Pancreas (tissue), 10 donors: ENCODE data around the gene USB1. TPM values are rescaled to one million over a fixed set of nuclear protein-coding genes. Genes with fewer than 3 reads are reported as not detected.

Experiments
- ATAC-seq, 4 donors: fragments of 200-7000 bp; cut with Tn5 transposase; one replicate each; pipeline versions ENCODE4 v1.8.0 to v1.9.1; 2020; ENCODE audit warnings: mild to moderate bottlenecking in 4 of 4, moderate library complexity in 4 of 4
- DNase-seq, 6 donors: peaks; one replicate each; pipeline ENCODE4 v3.0.0-alpha.2; 2020
- FAIRE-seq: peaks from 2 replicates; lab custom pipeline; 2012; peaks lifted over from hg19 to GRCh38; lab: Jason Lieb, UNC
- H3K27ac ChIP-seq, 4 donors: fragments of 200-600 bp; sonication (generic); 1 replicate in 3 of 4; 2 replicates in 1 of 4; pipeline versions ENCODE4 v1.5.0 to v1.8.0; 2020
- H3K27me3 ChIP-seq, 4 donors: fragments of 200-600 bp; one replicate each; pipeline ENCODE4 v1.8.0; 2021
- H3K36me3 ChIP-seq, 3 donors: fragments of 200-600 bp; sonication (generic) in 1 of 3; one replicate each; pipeline versions ENCODE4 v1.5.0 to v1.8.0; 2020 to 2021
- H3K4me1 ChIP-seq, 3 donors: fragments of 200-600 bp; one replicate each; pipeline ENCODE4 v1.8.0; 2021
- H3K4me3 ChIP-seq, 4 donors: fragments of 200-600 bp; sonication (generic) in 2 of 4; one replicate each; pipeline versions ENCODE4 v1.5.0 to v1.8.0; 2020 to 2021
- H3K9me3 ChIP-seq, 4 donors: fragments of 200-600 bp; one replicate each; pipeline ENCODE4 v1.8.0; 2021
- CTCF ChIP-seq, 4 donors: fragments of 200-600 bp; sonication (generic) in 3 of 4; IDR thresholded peaks; one replicate each; pipeline versions ENCODE4 v1.5.0 to v1.8.0; 2021; ENCODE audit warnings: antibody characterized with exemption in 4 of 4
- WGBS, 2 donors: extraction: QIAGEN DNeasy Blood & Tissue Kit; methylation state at CpG; one replicate each; pipeline ENCODE4 v1.1.7; 2013; 5-methylcytosine and 5-hydroxymethylcytosine counted together
- intact Hi-C, 3 donors: fragments of 100-400 bp; cut with DNase I; formaldehyde crosslinking; loops; one replicate each; pipeline versions ENCODE4 v1.11.1 to v1.14.2; 2022
- polyA plus RNA-seq, 2 donors: library from polyadenylated mRNA; stranded (reverse); fragments of 200-250 nt; gene quantifications; one replicate each; pipeline ENCODE4 v1.2.3, GENCODE V29; 2013
- total RNA-seq, 6 donors: library from RNA; stranded (reverse); fragmentation: NEBNext Ultra II Directional in 4 of 6; extraction: Animal tissue kit (Norgen Biotek cat#: 25700) in 4 of 6; gene quantifications; one replicate each; pipeline versions ENCODE4 v1.2.1 to v1.2.4, GENCODE V29; 2021 to 2023
- donor health status: healthy with polysubstance abuse.
- donor health status: DM: no; HTN: no; CAD: no; lungs with moderate emphysema.
- donor health status: DM: no; HTN: no; CAD: no.
- donor health status: control.
- donor health status: control.
- donor health status: Bipolar disorder and iron deficiency.
- donor health status: DM: yes; HTN: yes; CAD: no.
- donor health status: DM: no; HTN: no; CAD: no.
- donor health status: DM: no; HTN: no; CAD: no.
- donor health status: DM: yes; HTN: yes; CAD: no.

Gene USB1
- total and polyA plus RNA-seq, 8 donors = 13.5 to 23.6 (median 17.7) TPM

- Histone ChIP-seq H3K36me3 (no peaks in the 10 kb centered on the region), H3K4me1 (peaks cover 0 to 2% (median 0%) of the 10 kb centered on the region in 3 donors), H3K27me3 (no peaks in the 10 kb centered on the region), H3K27ac (no peak overlapping the region), H3K4me3 (no peak overlapping the region), H3K9me3 (no peaks in the 10 kb centered on the region)
- FAIRE-seq (no peak), DNase-seq (peak in 1 of 6 donors; percentile 6), ATAC-seq (no peak)
- intact Hi-C loops = no loop called here
- 67 to 77% methylated on average over 9 of the region's 9 CpGs for WGBS, 2 donors
- TF ChIP-seq CTCF (IDR thresholded peaks at IDR 0.05) = no peak
Observed at GRCh38 chr16:57986196-57986595, 15.0 kb upstream of the USB1 start.

- no peaks in the 10 kb centered on the region for H3K36me3 ChIP-seq
- TF ChIP-seq CTCF (IDR thresholded peaks at IDR 0.05) = no peak
- H3K4me3 ChIP-seq = no peak overlapping the region
- no peak for FAIRE-seq
- DNase-seq = peak in 1 of 6 donors; percentile 50
- H3K27ac ChIP-seq = no peak overlapping the region
- no peaks in the 10 kb centered on the region for H3K9me3 ChIP-seq
- H3K4me1 ChIP-seq = peaks cover 0 to 5% (median 5%) of the 10 kb centered on the region in 3 donors
- 95 to 99% methylated on average over 8 of the region's 8 CpGs for WGBS, 2 donors
- no peak for ATAC-seq
- no peaks in the 10 kb centered on the region for H3K27me3 ChIP-seq
- intact Hi-C loops = no loop called here
Observed at GRCh38 chr16:57987441-57988177, 13.6 kb upstream of the USB1 start.

- peak in 1 of 4 donors; percentile 18 for ATAC-seq
- H3K4me3 ChIP-seq = no peak overlapping the region
- peak in 1 of 6 donors; percentile 56 for DNase-seq
- WGBS, 2 donors = 58 to 73% methylated on average over 1 of the region's 1 CpG
- no peaks in the 10 kb centered on the region for H3K27me3 ChIP-seq
- FAIRE-seq = no peak
- peaks cover 10 to 18% (median 17%) of the 10 kb centered on the region in 3 donors for H3K4me1 ChIP-seq
- H3K36me3 ChIP-seq = no peaks in the 10 kb centered on the region
- H3K9me3 ChIP-seq = no peaks in the 10 kb centered on the region
- intact Hi-C loops = no loop called here
- TF ChIP-seq CTCF (IDR thresholded peaks at IDR 0.05) = no peak
- H3K27ac ChIP-seq = no peak overlapping the region
Observed at GRCh38 chr16:57988929-57989328, 12.3 kb upstream of the USB1 start.

- no peaks in the 10 kb centered on the region for H3K27me3 ChIP-seq
- no peak overlapping the region for H3K4me3 ChIP-seq
- no peak for ATAC-seq
- no peak overlapping the region for H3K27ac ChIP-seq
- WGBS, 2 donors = 92 to 93% methylated on average over 11 of the region's 11 CpGs
- peaks cover 1 to 6% (median 3%) of the 10 kb centered on the region in 3 donors for H3K36me3 ChIP-seq
- intact Hi-C loops = loop anchor here in 1 of 3 donors (10.0 kb wide), 1 partner anchor 407 kb away; no protein-coding TSS in a partner anchor
- no peak for DNase-seq
- TF ChIP-seq CTCF (IDR thresholded peaks at IDR 0.05) = no peak
- no peak for FAIRE-seq
- peaks cover 10 to 21% (median 19%) of the 10 kb centered on the region in 3 donors for H3K4me1 ChIP-seq
- H3K9me3 ChIP-seq = no peaks in the 10 kb centered on the region
Observed at GRCh38 chr16:57991551-57992059, 9.6 kb upstream of the USB1 start.

- ATAC-seq (no peak), FAIRE-seq (no peak), DNase-seq (no peak)
- Histone ChIP-seq H3K9me3 (no peaks in the 10 kb centered on the region), H3K27me3 (no peaks in the 10 kb centered on the region), H3K36me3 (peaks cover 6 to 11% (median 8%) of the 10 kb centered on the region in 3 donors), H3K4me3 (no peak overlapping the region), H3K4me1 (peaks cover 10 to 21% (median 19%) of the 10 kb centered on the region in 3 donors), H3K27ac (peak overlapping the region in 2 of 4 donors; percentile 63 to 79)
- intact Hi-C loops = loop anchor here in 1 of 3 donors (10.0 kb wide), 1 partner anchor 407 kb away; no protein-coding TSS in a partner anchor
- WGBS, 2 donors = 97% methylated on average over 6 of the region's 6 CpGs
- no peak for TF ChIP-seq CTCF (IDR thresholded peaks at IDR 0.05)
Observed at GRCh38 chr16:57992084-57992483, 9.1 kb upstream of the USB1 start.
